ENCODE results near the gene LRRC71. TPM values are rescaled to one million over a fixed set of nuclear protein-coding genes. Genes with fewer than 3 reads are reported as not detected.
"Not testable (repeated sequence)": the region's sequence is repeated elsewhere in the genome, so short reads cannot be mapped to it uniquely, and the experiment has no call there.

LRRC71 gene
- total RNA-seq, 1 donor from 2014 or later = 0.23 TPM

DNA sequence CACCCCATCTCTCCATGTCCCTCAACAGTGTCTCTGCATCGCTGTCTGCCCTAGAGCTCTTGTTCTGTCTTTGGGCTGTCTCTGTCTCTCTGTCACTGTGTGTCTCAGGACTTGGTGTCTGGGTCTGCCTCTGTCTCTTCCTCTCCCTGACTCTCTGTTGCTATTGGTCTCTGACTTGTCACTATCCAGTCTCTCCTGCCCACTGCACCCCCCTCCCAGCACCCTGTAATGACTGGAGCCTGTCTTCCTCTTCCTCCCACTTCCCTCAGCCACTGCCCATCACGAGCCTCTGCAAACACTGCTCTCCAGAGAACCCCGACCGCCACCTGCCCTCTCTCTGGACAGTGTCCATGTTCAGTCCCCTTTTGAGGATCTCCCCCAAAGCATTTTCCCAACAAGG, 14.8 kb upstream of the LRRC71 start:
- DNase-seq (ENCODE audit: low spot score) = no peak

DNA sequence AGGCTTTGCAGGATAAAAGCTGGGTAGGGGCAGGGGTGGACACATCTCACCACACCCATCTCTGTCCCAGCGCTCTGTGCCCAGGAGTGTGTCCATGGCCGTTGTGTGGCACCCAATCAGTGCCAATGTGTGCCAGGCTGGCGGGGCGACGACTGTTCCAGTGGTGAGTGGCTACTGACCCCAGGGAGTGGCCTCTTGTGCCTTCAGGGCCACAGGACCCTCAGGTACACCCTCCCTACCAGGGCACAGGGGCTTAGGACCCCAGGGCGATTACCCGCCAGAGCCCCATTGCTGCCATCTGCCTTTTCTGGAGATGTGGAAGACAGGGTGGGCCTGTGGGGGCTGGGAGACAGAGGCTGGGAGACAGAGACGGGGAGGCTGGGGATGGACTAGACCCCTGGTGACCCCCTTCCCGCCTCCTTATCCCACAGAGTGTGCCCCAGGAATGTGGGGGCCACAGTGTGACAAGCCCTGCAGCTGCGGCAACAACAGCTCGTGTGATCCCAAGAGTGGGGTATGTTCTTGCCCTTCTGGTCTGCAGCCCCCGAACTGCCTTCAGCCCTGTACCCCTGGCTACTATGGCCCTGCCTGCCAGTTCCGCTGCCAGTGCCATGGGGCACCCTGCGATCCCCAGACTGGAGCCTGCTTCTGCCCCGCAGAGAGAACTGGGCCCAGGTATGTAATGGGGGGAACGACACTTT, 14.1 kb upstream of the LRRC71 start:
- no peak for DNase-seq (ENCODE audit: low spot score)

DNA sequence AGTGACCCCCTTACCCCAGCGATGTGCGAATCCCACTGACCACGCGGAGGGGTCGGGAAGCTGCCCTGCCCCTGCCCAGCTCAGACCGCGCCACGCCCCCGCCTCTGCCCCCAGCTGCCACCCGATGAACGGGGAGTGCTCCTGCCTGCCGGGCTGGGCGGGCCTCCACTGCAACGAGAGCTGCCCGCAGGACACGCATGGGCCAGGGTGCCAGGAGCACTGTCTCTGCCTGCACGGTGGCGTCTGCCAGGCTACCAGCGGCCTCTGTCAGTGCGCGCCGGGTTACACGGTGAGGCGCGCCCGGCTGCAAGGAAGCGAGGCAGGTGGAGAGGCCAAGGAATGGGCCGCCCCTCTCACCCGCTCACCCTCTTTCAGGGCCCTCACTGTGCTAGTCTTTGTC, 11.9 kb upstream of the LRRC71 start:
- DNase-seq (ENCODE audit: low spot score) = no peak

DNA sequence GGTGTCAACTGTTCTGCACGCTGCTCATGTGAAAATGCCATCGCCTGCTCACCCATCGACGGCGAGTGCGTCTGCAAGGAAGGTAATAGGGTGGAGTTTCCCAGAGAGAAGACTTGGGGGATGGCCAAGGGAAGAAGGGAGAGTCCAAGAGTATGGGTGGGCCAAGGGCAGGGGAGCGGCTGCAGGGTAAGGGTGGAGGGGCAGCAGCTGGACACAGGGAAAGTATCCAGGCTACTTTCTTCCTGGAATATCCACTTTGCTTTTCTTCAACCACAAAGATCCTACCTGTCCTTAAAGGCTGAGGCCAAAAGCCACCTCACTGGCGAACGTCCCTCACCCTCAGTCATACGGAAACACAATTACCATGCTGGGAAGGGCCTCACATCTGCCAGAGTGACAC, 11.5 kb upstream of the LRRC71 start:
- DNase-seq (ENCODE audit: low spot score) = no peak

DNA sequence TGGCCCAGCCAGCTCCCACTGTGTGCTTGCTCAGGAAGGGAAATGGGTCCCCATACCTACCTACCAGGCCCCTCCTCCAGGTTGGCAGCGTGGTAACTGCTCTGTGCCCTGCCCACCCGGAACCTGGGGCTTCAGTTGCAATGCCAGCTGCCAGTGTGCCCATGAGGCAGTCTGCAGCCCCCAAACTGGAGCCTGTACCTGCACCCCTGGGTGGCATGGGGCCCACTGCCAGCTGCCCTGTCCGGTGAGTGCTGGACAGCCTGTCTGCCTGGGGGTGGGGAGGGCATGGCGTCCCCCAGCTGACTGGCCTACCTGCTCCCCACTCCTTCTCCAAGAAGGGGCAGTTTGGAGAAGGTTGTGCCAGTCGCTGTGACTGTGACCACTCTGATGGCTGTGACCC, 10.8 kb upstream of the LRRC71 start:
- DNase-seq (ENCODE audit: low spot score) = no peak

DNA sequence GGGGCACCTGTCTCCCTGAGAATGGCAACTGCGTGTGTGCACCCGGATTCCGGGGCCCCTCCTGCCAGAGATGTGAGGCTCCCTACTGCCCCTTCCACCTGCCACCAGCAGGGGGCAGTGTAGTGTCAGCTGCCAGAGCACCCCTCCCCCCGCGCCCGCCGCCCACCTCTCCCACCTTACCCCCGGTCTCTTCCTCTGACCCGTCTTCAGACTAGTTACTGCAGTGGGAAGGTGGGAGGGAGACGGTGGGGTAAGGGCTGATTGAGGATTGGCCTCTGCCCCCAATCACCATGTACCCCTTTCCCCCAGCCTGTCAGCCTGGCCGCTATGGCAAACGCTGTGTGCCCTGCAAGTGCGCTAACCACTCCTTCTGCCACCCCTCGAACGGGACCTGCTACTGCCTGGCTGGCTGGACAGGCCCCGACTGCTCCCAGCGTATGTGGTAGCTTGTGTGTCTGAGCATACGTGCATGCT, 10.1 kb upstream of the LRRC71 start:
- no peak for DNase-seq (ENCODE audit: low spot score)

- DNase-seq (ENCODE audit: low spot score) = no peak
These were observed 8.7 kb upstream of the LRRC71 start for GRCh38 chr1:156911577-156912298.

- no peak for DNase-seq (ENCODE audit: low spot score)
These were observed 8.1 kb upstream of the LRRC71 start for GRCh38 chr1:156912310-156912709.

DNA sequence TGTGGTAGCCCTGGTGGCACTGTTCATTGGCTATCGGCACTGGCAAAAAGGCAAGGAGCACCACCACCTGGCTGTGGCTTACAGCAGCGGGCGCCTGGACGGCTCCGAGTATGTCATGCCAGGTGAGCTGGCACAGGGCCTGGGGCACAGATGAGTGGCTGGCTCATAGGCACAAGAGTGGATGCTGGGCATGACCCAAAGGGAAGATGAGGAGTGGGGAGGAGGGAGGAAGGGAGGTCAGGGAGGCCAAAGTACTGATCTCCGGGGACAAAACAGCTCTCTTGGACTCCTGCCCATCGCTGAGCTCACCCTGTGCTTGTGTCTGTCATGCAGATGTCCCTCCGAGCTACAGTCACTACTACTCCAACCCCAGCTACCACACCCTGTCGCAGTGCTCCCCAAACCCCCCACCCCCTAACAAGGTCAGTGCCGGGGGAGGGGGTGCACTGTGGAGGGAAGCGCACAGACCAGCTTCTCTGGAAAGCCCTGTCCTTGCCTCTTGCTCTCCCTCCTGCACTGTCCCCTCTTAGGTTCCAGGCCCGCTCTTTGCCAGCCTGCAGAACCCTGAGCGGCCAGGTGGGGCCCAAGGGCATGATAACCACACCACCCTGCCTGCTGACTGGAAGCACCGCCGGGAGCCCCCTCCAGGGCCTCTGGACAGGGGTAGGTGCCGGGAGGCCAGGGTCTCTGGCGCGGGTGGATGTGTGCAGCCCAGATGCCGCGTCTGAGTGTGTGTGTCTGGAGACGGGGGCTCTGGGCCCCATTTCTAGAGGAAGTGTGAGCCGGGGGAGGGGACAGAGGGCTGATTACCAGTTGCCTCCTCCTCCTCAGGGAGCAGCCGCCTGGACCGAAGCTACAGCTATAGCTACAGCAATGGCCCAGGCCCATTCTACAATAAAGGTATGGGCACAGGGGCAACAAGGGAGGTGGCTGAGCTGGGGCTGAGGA, 7.3 kb upstream of the LRRC71 start:
- no peak for DNase-seq (ENCODE audit: low spot score)

GRCh38 chr1:156913809-156914387, 6.5 kb upstream of the LRRC71 start:
- no peak for DNase-seq (ENCODE audit: low spot score)

DNA sequence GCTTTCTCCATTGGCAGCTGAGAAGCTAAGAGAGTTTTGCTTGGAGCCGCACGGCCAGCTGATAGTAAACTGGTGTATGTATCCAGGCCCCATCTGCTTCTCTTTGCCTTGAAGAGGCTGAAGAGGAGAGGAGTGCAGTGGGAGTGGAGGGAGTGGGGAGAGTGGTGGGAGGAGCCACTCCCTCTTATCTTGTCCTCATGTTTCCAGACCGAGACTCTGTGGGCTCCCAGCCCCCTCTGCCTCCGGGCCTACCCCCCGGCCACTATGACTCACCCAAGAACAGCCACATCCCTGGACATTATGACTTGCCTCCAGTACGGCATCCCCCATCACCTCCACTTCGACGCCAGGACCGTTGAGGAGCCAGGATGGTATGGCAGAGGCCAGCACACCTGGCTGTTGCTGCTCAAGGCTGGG, 6.0 kb upstream of the LRRC71 start:
- DNase-seq (ENCODE audit: low spot score) = no peak

DNA sequence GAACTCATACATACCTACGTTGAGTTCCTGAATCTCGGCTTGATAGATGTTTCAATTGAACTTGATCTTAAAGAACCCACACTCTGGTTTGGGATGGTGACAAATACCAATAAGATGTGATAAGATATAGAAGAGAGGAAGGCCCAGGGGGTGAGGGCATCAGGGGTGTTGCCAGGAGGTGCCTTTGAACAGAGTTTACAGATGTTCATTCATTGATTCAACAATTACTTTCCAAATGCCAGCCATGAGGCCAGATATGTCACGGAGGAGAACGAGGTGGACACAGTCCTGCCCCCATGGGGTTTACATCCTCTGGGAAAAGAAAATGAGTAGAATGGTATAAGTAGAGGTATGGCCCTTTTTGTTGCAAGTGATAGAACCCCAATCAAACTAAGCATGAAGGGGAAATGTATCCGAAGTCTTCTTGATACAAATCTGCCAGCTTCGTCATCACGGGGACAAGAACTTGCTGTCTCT, 659 bp downstream of the LRRC71 start:
- DNase-seq (ENCODE audit: low spot score) = no peak

DNA sequence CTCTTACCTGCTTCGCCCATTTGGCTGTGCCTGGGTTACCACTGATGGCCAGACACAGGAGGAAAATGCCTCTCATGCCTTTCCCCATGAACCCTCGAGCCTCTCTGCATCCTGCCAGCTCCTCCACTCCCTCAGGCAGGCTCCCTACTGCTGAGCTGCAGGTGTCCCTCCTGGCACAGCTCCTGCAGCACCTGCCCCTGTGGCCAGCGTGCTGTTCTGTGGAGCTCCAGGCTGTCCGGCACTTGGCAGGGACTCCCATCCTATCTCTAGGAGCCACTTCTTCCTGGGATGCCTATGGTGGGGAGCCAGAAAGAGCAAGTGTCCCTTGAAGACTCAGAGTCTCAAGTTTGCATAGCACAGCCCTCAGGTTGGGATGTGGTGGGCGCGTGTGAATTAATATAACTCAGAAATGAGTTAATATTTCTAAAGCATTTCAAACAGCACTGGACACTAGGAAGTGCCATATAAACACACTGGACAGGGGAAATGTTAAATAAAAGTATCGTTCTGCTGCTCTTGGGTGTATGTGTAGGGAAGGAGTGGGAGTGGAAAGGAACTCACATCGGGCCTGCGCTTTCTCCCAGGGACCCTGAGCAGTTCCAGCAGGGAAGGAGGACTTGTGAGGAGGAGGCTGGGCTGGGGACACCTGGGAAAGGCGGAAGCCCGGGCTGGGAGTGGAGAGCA, 2.7 kb downstream of the LRRC71 start:
- no peak for DNase-seq (ENCODE audit: low spot score)

DNA sequence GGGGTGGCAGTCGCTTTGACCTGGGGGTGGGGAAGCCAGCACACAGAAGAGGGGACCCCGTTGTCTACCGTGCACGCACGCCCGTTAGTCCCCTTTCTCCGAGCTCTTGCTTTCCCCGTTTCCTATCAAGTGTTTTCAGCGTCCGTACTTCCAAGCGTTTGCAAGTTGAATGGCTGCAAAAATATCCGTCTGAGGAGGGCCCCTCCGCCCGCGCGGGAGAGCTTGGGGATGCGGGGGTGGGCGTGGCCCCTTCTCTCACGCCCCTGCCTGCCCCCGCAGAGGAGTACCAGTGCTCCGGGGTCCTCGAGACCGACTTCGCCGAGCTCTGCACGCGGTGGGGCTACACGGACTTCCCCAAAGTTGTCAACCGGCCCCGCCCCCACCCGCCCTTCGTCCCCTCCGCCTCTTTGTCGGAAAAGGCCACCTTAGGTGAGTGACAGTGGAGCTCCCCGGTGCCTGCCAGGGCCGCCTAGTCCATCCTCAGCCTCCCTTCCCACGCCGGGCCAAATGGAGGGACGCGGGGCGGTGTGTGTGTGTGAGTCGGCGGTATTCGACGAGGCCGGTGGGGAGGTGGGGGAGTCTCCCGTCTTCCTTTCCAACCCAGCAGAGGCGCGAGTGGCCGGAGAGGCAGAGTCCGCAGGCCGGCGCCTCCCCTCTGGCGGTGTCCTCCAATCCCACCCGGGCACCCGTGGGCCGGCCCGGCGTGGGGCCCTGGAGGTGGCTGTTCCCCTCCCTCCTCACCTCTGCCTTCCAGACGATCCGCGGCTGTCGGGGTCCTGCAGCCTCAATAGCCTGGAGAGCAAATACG, 3.4 kb downstream of the LRRC71 start:
- DNase-seq (ENCODE audit: low spot score) = no peak

DNA sequence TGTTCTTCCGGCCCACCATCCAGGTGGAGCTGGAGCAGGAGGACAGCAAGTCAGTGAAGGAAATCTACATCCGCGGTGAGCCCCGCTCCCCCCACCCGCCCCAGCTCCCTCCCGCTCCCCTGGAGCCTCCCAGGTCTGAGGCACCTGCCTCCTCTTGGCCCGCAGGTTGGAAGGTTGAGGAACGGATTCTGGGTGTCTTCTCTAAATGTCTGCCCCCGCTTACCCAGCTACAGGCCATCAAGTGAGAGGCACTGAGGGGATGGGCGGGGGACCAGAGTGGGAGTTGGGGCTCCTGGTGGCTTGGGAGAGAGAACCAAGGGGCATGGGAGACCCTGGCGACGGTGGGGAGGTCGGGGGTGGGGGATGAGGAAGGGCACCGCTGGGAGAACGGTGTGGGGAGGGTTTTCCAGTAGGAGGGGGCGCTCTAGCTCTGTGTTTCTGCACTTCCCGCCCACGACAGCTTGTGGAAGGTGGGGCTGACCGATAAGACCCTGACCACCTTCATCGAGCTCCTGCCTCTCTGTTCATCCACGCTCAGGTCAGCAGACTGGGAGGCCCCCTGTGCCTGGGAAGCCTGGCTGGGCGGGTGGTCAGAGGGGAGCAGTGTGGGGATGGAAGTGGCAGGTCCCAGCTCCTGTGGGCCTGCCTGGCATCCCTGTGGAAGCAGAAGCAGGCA, 4.2 kb downstream of the LRRC71 start:
- DNase-seq (ENCODE audit: low spot score) = no peak

DNA sequence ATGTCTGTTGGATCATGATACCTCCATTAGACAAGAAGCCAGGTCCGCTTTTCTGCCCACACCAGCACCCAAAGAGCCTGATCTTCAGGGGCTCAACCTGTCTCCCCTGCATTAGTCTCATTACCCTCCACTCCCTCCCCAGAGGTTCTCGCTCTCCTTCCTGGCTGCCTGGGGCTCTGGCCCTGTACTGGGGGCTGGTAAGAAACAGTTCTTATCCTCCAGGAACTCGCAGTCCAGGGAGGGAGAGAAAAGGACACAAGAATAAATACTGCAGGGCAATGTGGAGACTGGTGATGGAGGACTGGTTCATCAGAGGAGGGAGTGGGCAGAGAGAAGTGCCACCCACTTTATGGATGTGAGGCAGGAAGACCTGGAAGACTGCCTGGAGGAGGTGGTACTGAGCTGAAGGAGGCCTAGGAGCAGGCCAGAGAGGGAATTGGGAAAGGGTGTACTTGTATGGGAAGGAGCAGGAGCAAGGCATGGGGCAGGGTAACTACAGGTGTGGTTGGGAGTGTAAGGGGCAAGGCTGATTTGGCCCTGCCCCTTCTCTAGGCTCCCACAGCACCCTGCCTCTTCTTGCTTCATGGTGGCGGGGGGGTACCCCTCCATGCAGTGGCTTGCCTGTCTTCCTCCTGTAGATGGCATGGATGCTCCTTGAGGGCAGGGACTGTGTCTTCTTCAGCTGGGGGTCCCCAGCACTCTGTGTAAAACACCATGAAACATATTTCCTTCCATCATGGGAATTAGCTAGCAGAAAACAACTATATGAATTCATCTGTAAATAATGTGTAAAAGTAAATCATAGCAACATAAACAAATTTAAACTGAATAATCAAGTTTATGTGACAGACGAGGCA, 5.0 kb downstream of the LRRC71 start:
- DNase-seq (ENCODE audit: low spot score) = no peak

GRCh38 chr1:156926175-156926574, 5.7 kb downstream of the LRRC71 start:
- peak; percentile 65 for DNase-seq (ENCODE audit: low spot score)

- DNase-seq (ENCODE audit: low spot score) = not testable (repeated sequence)
These were observed 6.3 kb downstream of the LRRC71 start for GRCh38 chr1:156926695-156927094.

All from mucosa of gallbladder (tissue), 1 donor.